ENCODE results near the gene IGSF23.
"Not testable (repeated sequence)": the region's sequence is repeated elsewhere in the genome, so short reads cannot be mapped to it uniquely, and the experiment has no call there.

The IGSF23 gene

DNA sequence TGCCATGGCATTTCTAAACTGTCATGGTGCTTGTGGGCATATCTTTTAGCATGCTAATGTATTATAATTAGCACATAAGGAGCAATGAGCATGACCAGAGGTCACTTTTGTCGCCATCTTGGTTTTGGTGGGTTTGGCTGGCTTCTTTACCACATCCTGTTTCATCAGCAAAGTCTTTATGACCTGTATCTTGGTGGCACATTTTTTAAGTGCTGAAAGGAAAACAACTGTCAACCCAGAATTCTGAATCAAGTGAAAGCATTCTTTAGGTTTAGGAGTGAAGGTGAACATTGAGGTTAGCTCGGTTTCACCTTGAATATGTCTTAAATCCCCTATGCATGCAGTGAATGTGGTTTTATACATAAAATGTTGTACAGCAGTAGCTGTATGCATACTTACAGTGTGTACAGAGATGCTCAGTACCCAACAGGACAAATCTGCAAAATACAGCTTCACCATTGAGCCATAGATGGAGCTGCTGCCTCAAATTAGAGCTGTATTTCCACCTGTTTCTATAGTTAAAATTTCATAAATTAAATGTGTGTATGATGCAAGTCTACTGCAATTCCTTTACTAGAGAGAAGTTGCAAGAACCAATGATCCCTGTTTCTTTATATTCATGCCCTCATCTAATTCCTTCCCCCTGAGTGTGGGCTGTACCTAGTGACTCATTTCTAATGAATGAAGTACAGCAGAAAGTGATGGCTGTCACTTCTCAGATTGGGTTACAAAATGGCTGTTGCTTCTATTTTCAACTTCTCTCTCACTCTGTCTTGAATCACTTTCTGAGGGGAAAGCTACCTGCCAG, 25.2 kb upstream of the IGSF23 start:
- peak in 1 of 2 donors; percentile 22 for DNase-seq

- DNase-seq: no peak
These were observed 24.6 kb upstream of the IGSF23 start for GRCh38 chr19:44588771-44589112.

DNA sequence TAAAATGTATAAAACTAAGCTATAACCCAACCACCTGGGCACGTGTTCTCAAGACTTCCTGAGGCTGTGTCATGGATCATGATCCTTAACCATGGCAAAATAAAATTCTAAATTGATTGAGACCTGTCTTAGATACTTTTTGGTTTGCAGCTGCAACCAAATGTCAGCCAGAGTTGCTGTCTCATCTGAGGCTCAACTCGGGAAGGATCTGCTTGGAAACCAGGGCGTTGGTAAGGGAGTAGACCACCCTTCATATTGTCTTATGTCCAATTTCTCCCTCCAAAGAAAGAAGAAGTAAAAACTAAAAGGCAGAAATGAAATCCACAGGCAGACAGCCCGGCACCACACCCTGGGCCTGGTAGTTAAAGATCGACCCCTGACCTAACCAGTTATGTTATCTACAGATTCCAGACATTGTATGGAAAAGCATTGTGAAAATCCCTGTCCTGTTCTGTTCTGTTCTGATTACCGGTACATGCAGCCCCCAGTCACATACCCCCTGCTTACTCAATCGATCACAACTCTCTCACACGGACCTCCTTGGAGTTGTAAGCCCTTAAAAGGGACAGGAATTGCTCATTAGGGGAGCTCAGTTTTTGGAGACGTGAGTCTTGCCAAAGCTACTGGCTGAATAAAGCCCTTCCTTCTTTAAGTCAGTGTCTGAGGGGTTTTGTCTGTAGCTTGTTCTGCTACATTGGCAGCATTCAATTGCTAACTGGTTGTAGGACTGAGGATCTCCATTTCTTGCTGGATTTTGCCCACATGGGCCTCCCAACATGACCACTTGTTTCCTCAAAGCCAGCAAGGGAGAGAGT, 22.9 kb upstream of the IGSF23 start:
- DNase-seq: no peak

DNA sequence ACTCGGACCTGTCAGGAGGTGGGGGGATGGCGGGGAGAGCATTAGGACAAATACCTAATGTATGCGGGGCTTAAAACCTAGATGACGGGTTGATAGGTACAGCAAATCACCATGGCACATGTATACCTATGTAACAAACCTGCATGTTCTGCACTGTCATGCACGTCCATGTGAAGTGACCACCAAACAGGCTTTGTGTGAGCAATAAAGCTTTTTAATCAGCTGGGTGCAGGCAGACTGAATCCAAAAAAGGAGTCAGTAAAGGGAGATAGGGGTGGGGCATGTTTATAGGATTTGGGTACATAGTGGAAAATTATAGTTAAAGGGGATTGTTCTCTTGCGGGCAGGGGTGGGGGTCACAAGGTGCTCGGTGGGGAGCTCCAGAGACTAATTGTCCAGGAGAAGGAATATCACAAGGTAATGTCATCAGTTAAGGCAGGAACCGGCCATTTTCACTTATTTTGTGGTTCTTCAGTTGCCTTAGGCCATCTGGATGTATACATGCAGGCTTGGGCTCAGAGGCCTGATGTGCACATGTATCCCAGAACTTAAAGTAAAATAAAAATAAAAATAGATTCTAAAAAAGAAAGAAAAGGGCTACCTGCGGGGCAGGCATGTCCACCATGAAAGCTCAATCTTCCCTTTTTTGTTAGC, 21.9 kb upstream of the IGSF23 start:
- DNase-seq: not testable (repeated sequence)

DNA sequence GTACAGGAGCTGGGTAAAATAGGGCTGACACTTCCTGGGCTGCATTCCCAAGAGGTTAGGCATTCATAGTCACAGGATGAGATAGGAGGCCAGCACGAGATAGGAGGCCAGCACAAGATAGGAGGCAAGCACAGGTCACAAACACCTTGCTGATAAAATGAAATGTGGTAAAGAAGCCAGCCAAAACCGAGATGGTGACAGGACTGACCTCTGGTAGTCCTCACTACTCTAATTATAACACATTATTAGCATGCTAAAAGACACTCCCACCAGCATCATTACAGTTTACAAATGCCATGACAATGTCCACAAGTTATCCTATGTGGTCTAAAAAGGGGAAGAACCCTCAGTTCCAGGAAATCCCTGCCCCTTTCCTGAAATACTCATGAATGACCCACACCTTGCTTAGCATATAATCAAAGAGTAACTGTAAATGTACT, 20.9 kb upstream of the IGSF23 start:
- no peak for DNase-seq

DNA sequence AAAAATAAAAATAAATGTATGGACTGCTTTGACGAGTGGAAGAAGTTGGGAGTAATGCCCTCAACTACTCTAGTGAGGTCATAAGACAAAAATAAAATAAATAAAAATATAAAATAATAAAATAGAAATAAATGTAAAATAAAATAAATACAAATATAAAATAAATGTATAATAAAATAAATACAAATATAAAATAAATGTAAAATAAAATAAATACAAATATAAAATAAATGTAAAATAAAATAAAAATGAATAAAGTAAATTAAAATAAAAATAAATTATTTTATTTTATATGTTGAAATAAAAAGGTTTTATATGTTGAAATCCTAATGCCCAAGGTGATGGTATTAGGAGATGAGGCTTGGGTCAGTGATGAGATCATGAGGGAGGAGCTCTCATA, 20.1 kb upstream of the IGSF23 start:
- no peak for DNase-seq

DNA sequence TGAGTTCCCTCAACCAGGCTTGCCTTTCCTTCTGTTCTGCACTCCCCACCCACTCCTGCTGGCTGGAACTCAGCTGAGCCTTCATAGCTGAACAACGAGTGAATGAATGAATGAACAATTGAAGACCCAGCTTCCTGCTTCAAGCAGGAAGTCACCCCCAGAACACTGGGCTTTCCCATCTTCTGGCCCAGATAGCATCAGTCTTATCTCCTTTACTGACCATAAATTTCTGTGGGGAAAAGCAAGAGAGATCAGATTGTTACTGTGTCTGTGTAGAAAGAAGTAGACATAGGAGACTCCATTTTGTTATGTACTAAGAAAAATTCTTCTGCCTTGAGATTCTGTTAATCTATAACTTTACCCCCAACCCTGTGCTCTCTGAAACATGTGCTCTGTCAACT, 19.5 kb upstream of the IGSF23 start:
- DNase-seq: not testable (repeated sequence)

DNA sequence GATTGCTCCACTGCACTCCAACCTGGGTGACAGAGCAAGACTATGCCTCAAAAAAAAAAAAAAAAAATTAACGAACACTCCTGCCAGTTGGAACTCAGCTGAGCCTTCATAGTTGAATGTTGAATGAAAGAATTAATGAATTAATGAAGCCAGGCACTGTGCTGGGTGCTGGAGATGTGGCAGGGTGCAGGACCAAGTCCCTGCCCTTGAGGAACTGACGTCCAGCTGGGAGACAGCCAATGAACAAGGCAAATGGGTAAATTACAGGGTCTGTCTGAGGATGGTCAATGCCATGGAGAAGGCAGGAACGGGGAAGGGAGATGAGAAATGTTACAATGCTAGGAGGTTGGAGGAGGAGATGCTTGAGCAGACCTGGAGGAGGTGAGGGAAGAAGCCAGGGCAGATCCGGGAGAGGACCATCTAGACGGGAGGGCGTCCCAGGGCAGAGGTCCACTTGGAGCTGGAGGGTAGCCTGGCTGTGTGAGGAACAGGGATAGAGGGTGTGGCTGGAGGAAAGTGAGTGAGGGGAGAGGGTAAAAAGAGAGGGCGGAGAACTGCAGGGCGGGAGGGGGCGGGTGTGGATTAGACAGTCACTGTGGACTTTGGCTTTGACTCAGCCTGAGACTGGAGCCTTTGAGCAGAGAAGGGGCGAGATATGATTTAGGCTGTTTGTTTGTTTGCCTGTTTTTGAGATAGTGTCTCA, 16.8 kb upstream of the IGSF23 start:
- DNase-seq: no peak

DNA sequence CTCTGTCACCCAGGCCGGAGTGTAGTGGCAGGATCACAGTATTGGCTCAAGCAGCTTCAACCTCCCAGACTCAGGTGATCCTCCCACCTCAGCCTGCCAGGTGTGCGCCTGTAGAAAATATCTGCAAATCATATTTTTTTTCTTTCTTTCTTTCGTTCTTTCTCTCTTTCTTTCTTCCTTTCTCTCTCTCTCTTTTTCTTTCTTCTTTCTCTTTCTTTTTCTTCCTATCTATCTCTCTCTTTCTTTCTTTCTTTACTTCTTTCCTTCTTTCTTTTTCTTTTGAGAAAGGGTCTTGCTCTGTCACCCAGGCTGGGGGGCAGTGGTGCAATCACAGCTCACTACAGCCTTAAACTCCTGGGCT, 16.3 kb upstream of the IGSF23 start:
- no peak for DNase-seq

- DNase-seq: no peak
These were observed 15.0 kb upstream of the IGSF23 start for GRCh38 chr19:44598355-44598754.

DNA sequence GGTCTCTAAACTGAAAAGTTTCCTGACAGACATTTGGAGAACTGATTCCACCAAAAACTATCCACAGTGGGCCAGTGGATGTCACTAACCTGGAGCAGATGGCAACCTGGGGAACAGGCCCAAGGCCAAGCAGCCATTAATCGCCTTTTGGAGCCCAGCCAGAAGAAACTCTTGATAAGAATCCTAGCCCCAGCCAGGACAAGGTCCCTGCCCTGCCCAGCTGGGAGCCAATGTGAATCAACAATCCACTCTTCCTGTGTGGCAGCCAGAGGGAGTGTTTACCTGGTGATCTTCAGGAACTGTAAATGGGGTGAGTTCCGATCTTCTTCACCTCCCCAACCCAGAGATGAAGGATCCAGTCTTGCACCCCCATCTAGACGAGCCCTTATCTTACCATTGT, 14.5 kb upstream of the IGSF23 start:
- DNase-seq: no peak

GRCh38 chr19:44600466-44600865, 12.9 kb upstream of the IGSF23 start:
- DNase-seq: no peak

GRCh38 chr19:44602081-44602480, 11.3 kb upstream of the IGSF23 start:
- no peak for DNase-seq

DNA sequence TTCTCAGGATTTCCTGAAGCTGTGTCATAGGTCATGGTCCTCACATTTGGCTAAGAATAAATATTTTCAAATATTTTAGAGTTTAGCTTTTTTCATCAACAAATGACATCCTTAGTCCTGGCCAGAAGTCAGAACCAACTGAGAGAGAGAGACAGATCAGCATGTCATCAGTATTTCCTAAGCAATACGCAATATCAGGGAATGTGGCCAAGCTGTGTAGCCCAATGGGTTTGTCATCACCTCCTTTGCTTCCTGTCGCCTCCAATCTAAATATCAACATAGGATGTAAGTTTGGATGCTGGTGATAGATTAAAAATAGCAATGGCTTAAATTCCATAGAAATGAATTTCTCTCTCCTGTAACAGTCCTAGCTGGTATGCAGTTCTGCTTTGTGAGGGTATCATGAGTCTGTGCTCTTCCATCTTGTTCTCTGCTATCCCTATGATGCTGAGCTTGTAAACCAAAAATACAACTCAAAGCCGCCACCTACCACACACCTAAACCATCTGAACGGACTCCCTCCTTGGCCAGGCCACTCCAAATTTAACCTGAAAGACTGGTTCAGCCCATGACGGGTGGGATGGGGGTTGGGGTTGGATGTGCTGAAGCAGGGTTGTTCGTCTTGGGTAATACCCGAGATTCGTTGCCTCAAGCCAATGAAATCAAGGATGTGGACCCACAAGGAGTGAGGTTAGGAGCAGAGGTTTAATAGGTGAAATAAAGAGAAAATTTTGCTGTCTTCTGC, 10.0 kb upstream of the IGSF23 start:
- no peak for DNase-seq

DNA sequence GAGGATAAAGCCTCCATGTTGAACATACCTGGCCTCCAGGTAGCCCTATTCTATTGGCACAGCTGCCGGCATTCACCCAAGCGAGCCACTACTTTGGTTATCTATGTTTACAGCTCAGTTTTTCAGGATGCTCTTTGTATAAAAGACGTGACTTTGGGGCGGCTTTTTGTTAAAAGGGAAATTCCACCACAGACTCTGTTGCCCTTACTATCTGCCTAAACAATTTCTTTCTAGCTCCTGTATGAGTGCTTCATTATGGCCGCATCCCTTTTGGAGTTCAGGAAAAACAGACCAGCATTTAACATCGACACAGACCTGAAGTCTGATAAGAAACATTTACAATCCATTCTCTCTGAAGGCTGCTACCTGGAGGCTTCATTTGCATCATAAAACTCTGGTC, 9.1 kb upstream of the IGSF23 start:
- DNase-seq: no peak

GRCh38 chr19:44605547-44605946, 7.8 kb upstream of the IGSF23 start:
- no peak for DNase-seq

- DNase-seq: no peak
These were observed 6.3 kb upstream of the IGSF23 start for GRCh38 chr19:44607049-44607448.

GRCh38 chr19:44607917-44608316, 5.4 kb upstream of the IGSF23 start:
- DNase-seq: no peak

- no peak for DNase-seq
These were observed 5.0 kb upstream of the IGSF23 start for GRCh38 chr19:44608391-44608821.

DNA sequence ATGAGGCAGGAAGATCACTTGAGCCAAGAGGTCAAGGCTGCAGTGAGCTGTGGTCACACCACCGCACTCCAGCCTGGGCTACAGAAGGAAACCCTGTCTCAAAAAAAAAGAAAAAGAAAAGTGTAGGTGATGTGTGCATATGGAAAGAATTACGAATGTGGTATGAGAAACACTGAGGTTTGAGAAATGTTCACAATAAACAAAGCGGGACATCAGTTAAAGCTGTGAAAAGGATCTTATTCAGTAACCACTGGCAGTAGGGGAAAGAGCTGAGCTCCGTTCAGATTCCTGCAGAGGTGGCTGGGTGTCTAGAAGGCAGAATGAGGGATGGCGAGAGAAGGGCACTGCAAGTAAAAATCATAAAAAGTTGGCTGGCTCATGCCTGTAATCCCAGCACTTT, 4.1 kb upstream of the IGSF23 start:
- no peak for DNase-seq

DNA sequence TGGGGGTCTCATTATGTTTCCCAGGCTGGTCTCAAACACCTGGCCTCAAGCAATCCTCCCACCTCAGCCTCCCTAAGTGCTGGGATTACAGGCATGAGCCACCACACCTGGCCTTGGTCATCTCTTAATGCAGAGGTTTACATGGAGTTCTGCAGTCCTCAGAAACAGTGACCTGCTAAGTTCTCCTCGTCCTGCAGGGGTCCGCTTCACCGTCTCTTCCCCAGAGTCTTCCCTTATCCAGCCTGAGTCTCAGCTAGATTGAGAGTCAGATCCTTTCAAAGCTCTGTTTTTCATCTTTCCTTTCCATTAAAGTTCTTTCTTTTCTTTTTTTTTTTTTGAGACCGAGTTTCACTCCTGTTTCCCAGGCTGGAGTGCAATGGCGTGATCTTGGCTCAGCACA, 2.9 kb upstream of the IGSF23 start:
- not testable (repeated sequence) for DNase-seq

DNA sequence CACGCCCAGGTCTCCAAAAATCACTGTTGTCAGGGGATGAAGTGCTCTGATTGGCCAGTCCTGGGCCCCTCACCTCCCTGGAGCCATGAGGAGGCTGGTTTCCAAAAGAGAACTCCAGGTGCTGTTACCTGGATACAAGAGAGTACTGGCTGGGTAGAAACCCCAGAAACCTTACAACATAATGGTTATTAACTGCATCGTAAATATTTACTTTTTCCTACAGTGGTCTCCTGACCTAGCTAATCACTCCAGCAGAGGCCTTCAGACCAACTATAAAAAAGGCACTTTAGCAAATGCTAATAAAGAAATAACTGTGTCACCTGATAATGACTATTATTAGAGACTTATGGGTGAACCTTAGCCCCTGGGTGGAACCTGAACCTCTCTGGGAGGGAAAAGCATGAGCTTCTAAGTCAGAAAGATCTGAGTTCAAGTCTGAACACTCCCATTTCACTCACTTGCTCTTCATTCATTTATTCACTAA, 1.5 kb upstream of the IGSF23 start:
- DNase-seq: no peak

Data from stimulated activated CD4-positive, alpha-beta T cell treated with anti-CD3 and anti-CD28 coated beads, Interleukin-2, amount 100 ng/mL, for 24 hours (primary cell).